GM12891 (cell line): ENCODE data around the gene SCNN1B.
"Not testable (repeated sequence)": the region's sequence is repeated elsewhere in the genome, so short reads cannot be mapped to it uniquely, and the experiment has no call there.

Source experiments
- DNase-seq: peaks from one replicate; pipeline ENCODE4 v3.0.0; 2011; ENCODE audit warnings: low spot score; ENCODE audit not compliant: insufficient read length
- FAIRE-seq: peaks from 2 replicates; lab custom pipeline; 2011; peaks lifted over from hg19 to GRCh38; lab: Jason Lieb, UNC
- PAX5 ChIP-seq: IDR thresholded peaks from 2 replicates; pipeline ENCODE4 v1.6.1; 2011; ENCODE audit warnings: low read length, moderate library complexity, mild to moderate bottlenecking; ENCODE audit not compliant: insufficient read depth, severe bottlenecking
- POLR2A ChIP-seq: IDR thresholded peaks from 2 replicates; pipeline ENCODE4 v1.6.1; 2011; ENCODE audit warnings: low read depth, low read length, control low read depth
- POLR2AphosphoS5 ChIP-seq: IDR thresholded peaks from 2 replicates; pipeline ENCODE4 v1.6.1; 2011; ENCODE audit warnings: low read depth, low read length, control low read depth
- POU2F2 ChIP-seq: IDR thresholded peaks from 2 replicates; pipeline ENCODE4 v1.6.1; 2011; ENCODE audit warnings: low read depth, mild to moderate bottlenecking, control low read depth, low read length, moderate library complexity
- SPI1 ChIP-seq: IDR thresholded peaks from 2 replicates; pipeline ENCODE4 v1.6.1; 2011; ENCODE audit warnings: low read depth, low read length, control low read depth
- TAF1 ChIP-seq: IDR thresholded peaks from 2 replicates; pipeline ENCODE4 v1.6.1; 2011; ENCODE audit warnings: low read depth, low read length, control low read depth

The SCNN1B gene

GRCh38 chr16:23365602-23366240 is 63.6 kb downstream of the SCNN1B start:
- FAIRE-seq (peak; percentile 55), DNase-seq (no peak)
- TF ChIP-seq PAX5 (no peak), POLR2AphosphoS5 (no peak), POLR2A (no peak), SPI1 (no peak), TAF1 (no peak), POU2F2 (no peak)

- not testable (repeated sequence) for FAIRE-seq, DNase-seq
Observed at GRCh38 chr16:23366341-23366740, 64.2 kb downstream of the SCNN1B start.

- FAIRE-seq: no peak
Observed at GRCh38 chr16:23367564-23367963, 65.5 kb downstream of the SCNN1B start.

GRCh38 chr16:23367988-23368387 is 65.9 kb downstream of the SCNN1B start:
- DNase-seq (no peak), FAIRE-seq (no peak)
- no peak for TF ChIP-seq TAF1
- TF ChIP-seq POLR2AphosphoS5: no peak
- no peak for TF ChIP-seq SPI1
- TF ChIP-seq POLR2A: no peak
- TF ChIP-seq PAX5: no peak
- no peak for TF ChIP-seq POU2F2

More at GRCh38 chr16:23367564-23367963, 65.5 kb downstream of the SCNN1B start:
- DNase-seq: no peak
- TF ChIP-seq POLR2A (no peak), SPI1 (no peak), TAF1 (no peak), PAX5 (no peak), POLR2AphosphoS5 (no peak), POU2F2 (no peak)

- DNase-seq (no peak), FAIRE-seq (no peak)
- TF ChIP-seq POLR2AphosphoS5 (no peak), TAF1 (no peak), SPI1 (no peak), POLR2A (no peak), PAX5 (no peak), POU2F2 (no peak)
Observed at GRCh38 chr16:23368469-23368868, 66.4 kb downstream of the SCNN1B start.

- TF ChIP-seq TAF1 (no peak), SPI1 (no peak), POLR2AphosphoS5 (no peak)
- no peak for FAIRE-seq
- no peak for DNase-seq
Observed at GRCh38 chr16:23369416-23369815, 67.3 kb downstream of the SCNN1B start.

GRCh38 chr16:23371368-23371767 is 69.3 kb downstream of the SCNN1B start:
- FAIRE-seq: no peak
- TF ChIP-seq TAF1 (no peak), SPI1 (no peak), POLR2A (no peak), POU2F2 (no peak), PAX5 (no peak), POLR2AphosphoS5 (no peak)
- DNase-seq: no peak

- TF ChIP-seq PAX5 (no peak), POLR2AphosphoS5 (no peak), POU2F2 (no peak)
- FAIRE-seq (no peak), DNase-seq (no peak)
Observed at GRCh38 chr16:23373436-23374219, 71.5 kb downstream of the SCNN1B start.

GRCh38 chr16:23374721-23375510 is 72.8 kb downstream of the SCNN1B start:
- DNase-seq (no peak), FAIRE-seq (no peak)
- TF ChIP-seq SPI1 (no peak), TAF1 (no peak), POU2F2 (no peak), POLR2A (no peak), PAX5 (no peak), POLR2AphosphoS5 (no peak)
